HG03066 (cell line): ENCODE measurements around the gene CEACAM21.

Experiments used
- ATAC-seq: cut with Tn5 transposase; IDR thresholded peaks from one replicate; pipeline ENCODE4 v1.9.1; 2021; ENCODE audit warnings: low read depth; ENCODE audit not compliant: unreplicated experiment

CEACAM21 gene

DNA sequence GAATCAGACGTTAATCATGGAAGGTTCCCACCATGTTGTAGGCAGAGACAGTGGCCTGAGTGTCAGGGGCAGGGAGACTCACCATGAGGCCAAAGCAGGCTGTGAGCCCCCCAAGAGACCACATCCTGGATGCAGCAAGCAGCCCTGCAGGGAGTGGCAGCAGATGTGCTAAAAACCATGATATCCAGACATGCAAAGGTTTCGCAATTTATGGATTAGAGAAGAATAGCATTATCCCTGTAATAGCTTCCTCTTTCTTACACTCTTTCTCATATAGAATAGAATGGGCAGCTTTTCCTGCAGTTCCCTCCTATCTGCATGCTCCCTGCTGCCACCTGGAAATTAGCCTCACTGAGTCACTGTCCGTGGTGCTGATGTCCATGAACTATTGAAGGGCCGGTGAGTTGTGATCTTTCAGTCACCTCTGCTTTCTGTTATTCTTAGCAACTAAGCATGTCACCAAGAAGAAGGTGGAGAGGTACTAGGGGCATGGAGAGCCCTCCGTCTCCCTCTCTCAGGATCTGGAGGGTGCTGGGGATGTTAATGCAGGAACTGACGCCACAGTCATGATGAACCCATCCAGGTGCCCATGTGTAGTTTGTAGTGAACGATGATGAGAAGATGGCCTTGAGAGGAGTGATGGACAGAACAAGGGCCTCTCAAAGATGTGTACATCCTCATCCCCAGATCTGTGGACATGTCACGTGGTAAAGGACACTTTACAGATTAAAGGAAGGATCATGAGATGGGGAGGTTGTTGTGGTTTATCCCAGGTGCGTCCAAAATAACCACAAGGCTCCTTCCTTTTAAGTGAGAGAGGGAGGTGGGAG lies 41.0 kb downstream of the CEACAM21 start:
- no peak for ATAC-seq

DNA sequence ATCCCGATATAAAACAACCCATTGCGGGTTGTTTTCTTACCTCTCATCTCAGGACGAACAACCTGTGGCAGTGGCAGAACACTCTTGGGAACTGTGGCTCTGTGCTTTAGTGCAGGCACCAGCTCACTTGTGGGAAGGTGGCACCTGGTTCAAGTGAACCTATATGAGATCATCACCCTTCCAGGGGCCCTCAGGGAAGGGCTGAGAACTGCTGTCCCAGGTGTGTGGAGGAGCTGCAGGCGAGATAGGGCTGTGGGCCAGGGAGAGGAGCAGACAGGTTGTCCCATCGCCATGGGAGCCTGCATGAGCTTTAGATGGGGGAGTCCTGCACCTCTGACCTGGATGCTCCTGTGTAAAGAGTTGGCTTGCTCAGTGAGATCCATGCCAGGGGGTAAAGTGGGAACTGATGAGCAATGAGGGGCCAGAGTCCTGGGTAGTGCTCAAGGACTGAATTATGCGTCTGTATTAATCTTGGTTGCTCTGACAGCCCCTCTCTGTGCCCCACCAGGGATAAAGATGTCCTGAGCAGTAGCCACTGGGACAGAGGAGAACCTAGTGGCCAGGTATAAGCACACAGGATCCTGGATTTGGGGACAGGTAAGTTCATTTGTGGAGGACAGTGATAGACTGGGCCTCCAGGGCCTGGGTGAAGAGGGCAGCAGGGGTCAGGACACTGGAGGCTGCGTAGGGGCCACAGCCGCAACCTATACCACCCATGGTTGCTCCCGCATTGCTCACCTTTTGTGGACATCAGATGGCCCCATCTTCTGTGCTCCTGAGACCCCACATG lies 42.2 kb downstream of the CEACAM21 start:
- no peak for ATAC-seq

GRCh38 chr19:41619018-41619556 lies 43.1 kb downstream of the CEACAM21 start:
- no peak for ATAC-seq

DNA sequence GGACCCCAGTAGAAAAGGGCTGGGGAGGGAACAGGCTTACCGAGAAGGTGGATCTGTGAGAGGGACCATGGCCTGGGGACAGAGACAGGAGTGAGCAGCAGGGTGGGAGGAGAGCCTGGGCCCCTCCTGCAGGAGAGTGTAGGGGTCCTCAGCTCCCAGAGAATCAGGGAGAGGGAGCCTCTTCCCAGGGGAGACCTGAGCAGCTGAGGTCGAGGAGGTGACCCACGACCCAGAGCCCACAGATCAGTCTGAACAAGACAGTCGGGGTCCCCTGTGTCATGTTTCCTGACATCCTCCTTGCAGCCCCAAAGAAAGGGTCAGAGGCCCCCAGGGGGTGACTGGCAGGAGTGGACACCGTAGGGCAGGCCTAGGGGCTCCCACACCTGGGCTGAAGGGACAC lies 44.2 kb downstream of the CEACAM21 start:
- ATAC-seq = no peak

DNA sequence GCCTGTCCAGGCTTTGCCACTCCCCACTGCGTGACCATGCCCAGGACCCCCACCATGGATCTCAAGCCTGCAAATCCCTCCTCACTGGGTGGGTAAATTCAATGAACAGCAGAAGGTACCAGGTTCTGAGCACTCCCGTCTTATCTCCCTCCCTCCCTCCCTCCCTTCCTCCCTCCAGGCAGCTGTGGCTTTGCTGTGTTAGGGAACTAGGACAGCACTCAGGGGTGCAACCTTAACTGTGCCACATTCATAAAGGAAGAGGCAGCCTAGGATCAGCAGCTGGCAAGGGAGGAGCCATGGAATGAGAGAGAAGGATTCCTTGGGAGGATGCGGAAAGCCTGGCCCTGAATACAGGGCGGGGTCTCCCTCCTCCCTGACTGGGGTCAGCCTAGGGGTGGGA lies 45.3 kb downstream of the CEACAM21 start:
- no peak for ATAC-seq

DNA sequence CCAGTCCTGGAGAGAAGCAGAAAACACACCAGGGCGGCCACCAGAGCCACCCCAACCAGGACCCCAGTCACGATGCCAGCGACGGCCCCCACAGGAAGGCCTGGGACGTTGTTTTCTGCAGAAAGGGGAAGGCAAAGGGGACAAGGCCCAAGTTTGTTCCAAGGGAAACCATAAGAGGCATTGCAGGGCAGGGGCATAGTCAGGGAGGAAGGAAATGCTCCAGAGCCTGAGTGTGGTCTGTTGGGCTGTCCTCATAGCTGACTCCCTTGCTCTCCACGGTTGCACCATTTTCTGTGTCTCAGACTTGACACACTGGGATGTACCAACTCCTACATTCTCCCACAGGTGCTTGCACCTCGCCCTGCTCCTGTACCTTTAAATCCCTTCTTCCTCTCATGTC lies 45.7 kb downstream of the CEACAM21 start:
- no peak for ATAC-seq

DNA sequence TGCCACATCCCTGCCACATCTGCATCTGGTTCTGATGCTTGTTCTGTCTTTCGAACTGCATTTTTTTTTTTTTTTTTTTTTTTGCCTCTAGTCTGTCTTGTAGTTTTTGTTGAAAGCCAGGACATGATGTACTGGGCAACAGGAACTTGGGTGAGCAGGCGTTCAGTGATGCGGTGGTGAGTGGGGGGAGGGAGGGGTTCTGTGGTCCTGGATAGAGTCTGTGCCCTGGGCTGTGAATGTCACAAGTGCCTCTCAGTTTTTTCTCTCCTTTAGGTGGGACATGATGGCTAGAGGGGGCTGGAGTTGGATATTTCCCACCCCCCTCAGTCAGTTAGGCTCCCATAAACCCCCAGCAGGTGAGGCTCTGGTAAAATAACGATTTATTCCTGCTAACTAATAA lies 47.4 kb downstream of the CEACAM21 start:
- no peak for ATAC-seq

DNA sequence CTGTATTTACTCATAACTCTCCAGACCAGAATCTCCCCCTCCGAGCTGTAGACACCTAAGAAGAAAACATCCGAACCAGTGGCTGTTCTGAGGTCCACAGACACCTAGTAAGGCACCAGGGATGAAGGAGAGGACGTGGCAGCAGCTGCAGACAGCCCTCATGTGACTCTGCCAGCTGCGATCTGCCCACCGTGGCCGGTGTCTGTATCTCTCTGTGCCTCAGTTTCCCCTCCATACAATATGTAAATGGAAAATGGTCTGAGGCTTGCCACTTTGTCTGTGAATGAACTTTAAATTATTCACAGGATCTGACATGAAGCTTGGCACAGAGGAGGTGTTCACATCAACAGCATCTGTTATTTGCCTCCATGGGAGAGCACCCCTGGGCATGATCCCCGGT lies 48.5 kb downstream of the CEACAM21 start:
- no peak for ATAC-seq

DNA sequence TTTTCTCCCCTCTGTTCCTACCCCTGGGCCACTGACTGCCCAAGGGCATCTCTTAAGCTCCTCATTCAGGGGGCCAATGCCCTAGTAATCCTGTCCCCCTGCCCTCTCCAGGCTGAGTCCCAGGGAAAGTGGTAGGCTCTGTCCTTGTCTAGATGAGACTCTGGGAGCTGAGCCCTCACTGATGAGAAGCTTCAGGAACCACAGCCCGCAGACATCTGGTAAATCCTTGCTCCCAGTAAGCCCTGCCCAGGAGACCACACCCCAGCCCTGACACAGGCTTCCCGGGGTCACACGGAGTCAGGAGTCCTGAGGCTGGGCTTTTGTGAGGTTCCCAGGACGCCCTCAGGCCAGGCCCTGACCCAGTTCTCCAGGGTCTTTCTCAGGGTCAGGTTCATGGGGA lies 49.0 kb downstream of the CEACAM21 start:
- ATAC-seq = no peak

DNA sequence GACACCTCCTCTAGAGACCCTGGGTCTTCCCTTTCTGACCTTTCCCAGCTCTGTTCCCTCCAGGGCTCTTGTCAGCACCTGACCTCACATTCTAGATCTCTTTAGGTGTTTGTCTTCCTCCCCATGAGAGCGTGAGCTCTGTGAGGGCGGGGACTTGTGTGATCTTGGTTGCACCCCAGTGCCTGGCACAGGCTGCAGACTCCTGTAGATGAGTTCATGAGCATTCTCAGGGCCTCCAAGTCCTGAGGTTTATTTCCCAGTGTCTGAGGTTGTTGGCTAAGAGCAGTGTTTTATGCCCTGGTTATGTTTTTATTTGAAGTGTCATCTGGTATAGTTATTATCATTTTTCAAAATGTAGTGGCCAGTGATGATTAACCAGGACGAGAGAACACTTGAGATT lies 50.3 kb downstream of the CEACAM21 start:
- ATAC-seq = no peak

DNA sequence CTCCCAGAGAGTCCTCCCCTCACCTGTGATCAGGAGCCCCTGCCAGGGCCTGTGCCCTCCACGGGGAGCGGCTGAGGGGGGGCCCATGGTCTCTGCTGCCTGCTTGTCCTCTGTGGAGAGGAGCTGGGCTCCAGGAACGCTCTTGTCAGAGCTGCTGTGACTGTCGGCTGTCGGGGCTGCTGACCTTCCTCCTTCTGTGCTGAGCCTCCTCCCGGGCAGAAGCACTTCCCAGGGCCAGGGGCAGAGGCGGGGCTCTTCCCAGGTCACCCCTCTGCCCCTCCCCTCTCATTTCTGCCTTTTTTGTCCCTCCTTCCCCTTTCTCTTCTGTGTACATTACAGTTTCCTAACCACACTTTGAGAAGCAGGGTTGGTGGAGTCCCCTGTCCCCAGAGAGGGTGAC lies 50.9 kb downstream of the CEACAM21 start, which contains the start of gene CEACAM4:
TSS of gene CEACAM4 (minus strand) at position 198 of the 400 bp plus-strand sequence. CDS start at position 87, 111 bp downstream.
- no peak for ATAC-seq

GRCh38 chr19:41627966-41628675 lies 52.2 kb downstream of the CEACAM21 start:
- ATAC-seq = no peak
